HUES6 (cell line): ENCODE results near the gene B3GAT3.
"Not testable (repeated sequence)": the region's sequence is repeated elsewhere in the genome, so short reads cannot be mapped to it uniquely, and the experiment has no call there.

Source experiments
- H3K27ac ChIP-seq: 2 replicates; pipeline ENCODE4 v1.7.0; 2013; ENCODE audit warnings: low read depth, mild to moderate bottlenecking, low read length, inconsistent platforms
- H3K27me3 ChIP-seq: 2 replicates; pipeline ENCODE4 v1.6.1; 2013; ENCODE audit warnings: low read length; ENCODE audit not compliant: control insufficient read depth, insufficient read depth
- H3K36me3 ChIP-seq: 2 replicates; pipeline ENCODE4 v1.6.1; 2013; ENCODE audit warnings: low read length; ENCODE audit not compliant: control insufficient read depth, insufficient read depth
- H3K4me1 ChIP-seq: 2 replicates; pipeline ENCODE4 v1.6.1; 2013; ENCODE audit warnings: low read length; ENCODE audit not compliant: control insufficient read depth, insufficient read depth
- H3K4me3 ChIP-seq: 2 replicates; pipeline ENCODE4 v1.5.1; 2013; ENCODE audit warnings: low read depth, low read length
- H3K9ac ChIP-seq: one replicate; pipeline ENCODE4 v1.6.1; 2013; ENCODE audit warnings: mild to moderate bottlenecking, low read length
- H3K9me3 ChIP-seq: 2 replicates; pipeline ENCODE4 v1.6.1; 2013; ENCODE audit warnings: low read depth, low read length; ENCODE audit not compliant: control insufficient read depth, insufficient read depth

B3GAT3 gene

DNA sequence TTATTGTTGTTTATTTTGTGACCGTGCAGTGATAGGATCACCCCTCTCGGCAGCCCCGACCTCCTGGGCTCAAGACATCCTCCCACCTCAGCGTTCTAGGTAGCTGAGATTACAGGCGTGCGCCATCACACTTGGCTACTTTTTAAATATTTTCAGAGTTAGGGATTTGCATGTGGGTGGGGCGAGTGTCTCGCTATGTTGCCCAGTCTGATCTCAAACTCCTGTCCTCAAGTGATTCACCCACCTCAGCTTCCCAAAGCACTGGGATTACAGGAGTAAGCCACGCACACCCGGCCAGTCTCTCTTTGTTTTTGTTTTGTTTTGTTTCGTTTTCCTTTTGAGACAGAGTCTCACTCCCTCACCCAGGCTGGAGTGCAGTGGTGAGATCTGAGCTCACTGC, 32.5 kb upstream of the B3GAT3 start:
- Histone ChIP-seq H3K36me3 (peaks cover 6% of the 10 kb centered on the region), H3K4me3 (no peak overlapping the region), H3K4me1 (no peaks in the 10 kb centered on the region; the same call in 1 of the 2 replicates), H3K27ac (no peak overlapping the region), H3K27me3 (no peaks in the 10 kb centered on the region), H3K9me3 (no peaks in the 10 kb centered on the region), H3K9ac (no peak overlapping the region)

DNA sequence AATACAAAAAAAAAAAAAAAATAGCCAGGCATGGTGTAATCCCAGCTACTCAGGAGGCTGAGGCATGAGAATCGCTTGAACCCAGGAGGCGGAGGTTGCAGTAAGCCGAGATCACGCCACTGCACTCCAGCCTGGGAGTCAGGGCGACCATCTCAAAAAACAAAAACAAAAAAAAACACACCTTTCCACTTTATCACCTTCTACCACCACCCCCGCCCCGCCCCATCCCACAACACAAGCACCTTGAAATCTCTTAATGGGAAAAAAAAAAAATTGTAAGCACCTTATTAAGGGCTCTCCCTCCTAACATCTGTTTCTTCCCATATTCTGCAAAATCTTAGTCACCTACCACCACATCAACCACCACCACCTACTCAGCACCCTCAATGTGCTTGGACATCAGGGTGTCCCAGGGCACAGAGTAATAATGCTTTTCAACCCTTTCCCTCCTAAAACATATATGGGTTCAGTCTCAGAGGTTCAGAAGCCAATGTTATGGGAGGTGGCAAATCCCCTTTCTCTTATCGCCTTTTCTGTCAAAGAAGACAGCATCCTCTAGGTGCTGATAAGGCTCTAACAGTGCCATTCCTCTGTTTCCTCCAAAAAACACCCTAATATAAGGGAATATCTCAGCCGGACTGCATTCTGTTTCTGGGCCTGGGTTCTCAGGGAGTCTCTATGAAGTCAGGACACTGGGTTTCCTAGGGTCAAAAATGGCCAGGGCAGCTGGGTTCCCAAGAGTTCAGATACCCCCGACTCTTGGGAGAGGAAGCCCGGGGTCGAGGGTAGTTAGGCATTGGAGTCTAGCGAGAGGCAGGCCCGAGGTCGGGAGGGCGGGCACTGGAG, 30.6 kb upstream of the B3GAT3 start:
- Histone ChIP-seq H3K36me3 (peaks cover 25% of the 10 kb centered on the region), H3K9me3 (no peaks in the 10 kb centered on the region), H3K27ac (peak overlapping the region; percentile 78; the same call in 1 of the 2 replicates), H3K27me3 (no peaks in the 10 kb centered on the region), H3K4me3 (peak overlapping the region; percentile 83), H3K4me1 (peaks cover 2% of the 10 kb centered on the region), H3K9ac (peak overlapping the region; percentile 93)

DNA sequence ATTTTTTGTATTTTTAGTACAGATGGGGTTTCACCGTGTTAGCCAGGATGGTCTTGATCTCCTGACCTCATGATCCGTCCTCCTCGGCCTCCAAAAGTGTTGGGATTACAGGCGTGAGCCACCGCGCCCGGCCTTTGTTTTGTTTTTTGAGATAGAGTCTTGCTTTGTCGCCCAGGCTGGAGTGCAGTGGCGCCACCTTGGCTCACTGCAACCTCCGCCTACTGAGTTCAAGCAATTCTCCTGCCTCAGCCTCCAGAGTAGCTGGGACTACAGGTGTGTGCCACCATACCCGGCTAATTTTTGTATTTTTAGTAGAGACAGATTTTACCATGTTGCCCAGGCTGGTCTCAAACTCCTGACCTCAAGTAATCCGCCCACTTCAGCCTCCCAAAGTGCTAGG, 28.5 kb upstream of the B3GAT3 start:
- not testable (repeated sequence) for H3K4me1 ChIP-seq, H3K4me3 ChIP-seq, H3K9me3 ChIP-seq

DNA sequence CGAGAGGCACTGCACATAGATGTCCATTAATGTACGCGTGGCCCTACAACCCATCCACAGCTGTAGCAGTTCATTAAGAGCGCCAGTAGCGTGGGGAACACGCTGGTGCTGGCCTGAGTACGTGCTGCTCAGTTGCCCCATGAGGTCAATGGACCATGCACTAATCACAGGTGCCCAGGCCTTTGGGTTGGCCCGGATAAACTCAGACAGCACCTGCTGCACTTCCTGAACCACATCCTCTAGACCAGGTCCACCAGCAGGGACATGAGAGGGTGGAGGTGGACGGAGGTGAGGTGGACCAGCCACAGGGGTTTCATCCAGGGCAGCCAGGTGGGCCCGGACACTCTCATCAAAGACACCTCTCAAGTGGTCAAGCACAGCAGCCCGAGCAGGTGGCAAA, 27.7 kb upstream of the B3GAT3 start:
- H3K27ac ChIP-seq, result no peak overlapping the region
- H3K9me3 ChIP-seq, result no peaks in the 10 kb centered on the region
- H3K36me3 ChIP-seq, result peaks cover 31% of the 10 kb centered on the region
- H3K27me3 ChIP-seq, result no peaks in the 10 kb centered on the region
- H3K4me1 ChIP-seq, result peaks cover 10% of the 10 kb centered on the region
- no peak overlapping the region for H3K9ac ChIP-seq
- H3K4me3 ChIP-seq, result no peak overlapping the region

More for the DNA sequence above, 28.5 kb upstream of the B3GAT3 start:
- not testable (repeated sequence) for H3K27me3 ChIP-seq, H3K27ac ChIP-seq, H3K9ac ChIP-seq
- H3K36me3 ChIP-seq, result peaks cover 25% of the 10 kb centered on the region

DNA sequence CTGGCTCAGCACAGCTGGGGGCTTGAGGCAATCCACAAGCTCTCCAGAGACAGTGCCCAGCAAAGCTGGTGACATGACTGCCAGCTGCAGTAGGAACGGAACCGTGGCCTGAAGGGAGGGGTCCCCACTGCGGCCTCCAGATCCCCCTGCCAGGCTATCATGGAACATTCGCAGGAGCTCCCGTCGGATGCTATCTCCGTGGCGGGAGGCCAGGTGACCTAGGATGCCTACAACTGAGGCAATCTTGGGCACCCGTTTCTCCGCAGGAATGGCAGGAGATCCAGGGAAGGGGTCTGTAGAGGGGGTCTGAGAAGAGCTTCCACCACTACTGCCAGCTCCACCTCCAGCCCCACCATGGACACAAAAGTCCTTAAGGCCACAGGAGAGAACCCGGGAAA, 27.2 kb upstream of the B3GAT3 start:
- Histone ChIP-seq H3K9ac (no peak overlapping the region), H3K36me3 (peaks cover 36% of the 10 kb centered on the region), H3K27me3 (no peaks in the 10 kb centered on the region), H3K27ac (no peak overlapping the region), H3K4me1 (peaks cover 10% of the 10 kb centered on the region), H3K9me3 (no peaks in the 10 kb centered on the region), H3K4me3 (no peak overlapping the region)

DNA sequence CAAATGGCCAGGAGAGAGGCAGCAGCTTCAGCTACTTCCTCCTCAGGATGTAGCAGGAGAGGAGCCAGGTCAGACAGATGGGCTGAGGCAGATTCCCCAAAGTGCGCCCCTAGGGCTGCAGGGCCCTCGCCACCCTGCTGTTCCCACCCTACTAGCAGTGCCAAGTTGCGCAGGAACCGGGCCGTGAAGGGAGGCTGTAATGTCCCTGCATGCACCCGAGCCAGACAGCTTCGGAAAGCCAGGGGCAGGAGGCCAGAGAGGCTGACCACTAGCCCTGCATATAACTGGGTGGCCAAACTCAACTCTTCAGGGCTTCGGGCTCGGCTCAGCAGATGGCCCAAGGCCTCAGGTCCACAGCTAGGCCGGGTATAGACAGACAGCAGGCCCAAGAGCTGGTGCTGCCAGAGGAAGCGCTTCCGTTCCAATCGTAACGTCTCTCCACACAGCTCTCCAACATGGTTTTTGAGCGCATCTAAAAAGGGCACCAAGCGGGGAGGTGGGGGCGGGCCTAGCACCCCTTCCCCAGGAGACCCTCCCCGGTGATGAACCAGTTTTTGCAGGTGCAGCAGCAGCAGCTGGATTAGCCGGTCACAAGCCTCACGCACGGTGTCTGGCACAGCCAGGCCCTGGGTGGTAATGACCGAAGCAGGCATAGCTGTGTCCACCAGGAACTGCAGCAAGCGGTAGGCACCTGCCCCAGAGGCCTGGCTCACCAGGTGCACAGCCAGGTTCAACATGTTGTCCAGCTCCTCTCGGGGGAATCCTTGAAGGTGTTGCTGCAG, 26.6 kb upstream of the B3GAT3 start:
- H3K27ac ChIP-seq, result no peak overlapping the region
- H3K27me3 ChIP-seq, result no peaks in the 10 kb centered on the region
- H3K9ac ChIP-seq, result no peak overlapping the region
- H3K4me3 ChIP-seq, result no peak overlapping the region
- H3K9me3 ChIP-seq, result no peaks in the 10 kb centered on the region
- peaks cover 10% of the 10 kb centered on the region for H3K4me1 ChIP-seq
- peaks cover 41% of the 10 kb centered on the region for H3K36me3 ChIP-seq

DNA sequence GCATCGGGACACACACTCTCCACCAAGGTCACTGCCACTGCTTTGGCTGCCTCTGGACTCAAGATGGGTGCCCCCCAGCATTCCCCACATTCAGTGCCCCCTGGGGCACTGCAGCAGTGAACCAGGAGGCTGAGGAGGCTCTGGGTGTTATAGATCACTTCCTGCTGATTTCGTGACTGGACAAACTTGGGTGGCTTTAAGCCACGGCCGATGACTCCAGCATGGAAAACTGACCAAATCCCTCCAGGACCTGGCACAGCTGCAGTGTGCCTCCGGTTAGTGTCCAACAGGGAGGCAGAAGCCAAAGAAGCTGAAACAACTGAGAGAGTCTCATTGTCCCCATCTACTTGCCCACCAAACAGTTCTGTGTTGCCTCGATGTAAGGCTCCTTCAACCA, 25.8 kb upstream of the B3GAT3 start:
- Histone ChIP-seq H3K27me3 (no peaks in the 10 kb centered on the region), H3K4me1 (peaks cover 10% of the 10 kb centered on the region), H3K27ac (no peak overlapping the region), H3K9ac (peak overlapping the region; percentile 38), H3K36me3 (peaks cover 47% of the 10 kb centered on the region), H3K9me3 (no peaks in the 10 kb centered on the region), H3K4me3 (no peak overlapping the region)

DNA sequence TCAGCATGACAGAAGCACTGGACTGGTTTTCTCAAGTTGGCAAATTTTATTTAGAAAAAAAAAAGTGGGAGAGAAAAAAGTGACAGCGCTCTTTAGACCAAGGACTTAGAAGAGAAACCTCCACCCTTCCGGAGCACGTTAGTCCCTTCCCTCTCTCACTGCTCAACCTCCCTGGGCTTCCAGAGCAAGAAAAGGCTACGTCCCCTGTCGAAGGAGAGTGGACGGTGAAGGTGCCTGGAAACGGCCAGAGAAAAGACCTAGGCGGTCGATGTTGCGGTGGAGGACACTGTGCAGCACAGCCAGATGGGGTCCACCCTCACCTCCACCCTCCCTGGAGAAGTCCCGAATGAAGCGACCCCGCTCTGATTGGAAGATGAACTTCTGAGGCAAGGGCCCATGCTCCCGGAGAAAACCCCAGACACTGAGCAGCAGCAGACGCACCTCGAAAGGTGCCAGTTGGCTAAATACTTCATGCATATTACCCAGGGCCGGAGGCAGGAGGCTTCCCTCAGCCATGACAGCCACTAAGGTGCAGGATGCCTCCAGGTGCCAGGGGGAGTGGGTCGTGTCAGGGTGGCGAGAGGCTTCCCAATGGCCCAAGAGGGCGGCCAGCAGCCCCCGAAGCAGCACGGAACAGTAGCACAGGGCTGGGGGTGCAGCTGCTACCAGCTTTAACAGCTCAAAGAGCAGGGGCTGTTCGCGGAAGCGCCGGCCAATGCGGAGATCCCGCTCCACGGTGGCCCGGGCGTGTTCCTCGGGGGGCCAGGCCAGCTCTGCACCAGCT, 25.2 kb upstream of the B3GAT3 start:
- Histone ChIP-seq H3K36me3 (peaks cover 49% of the 10 kb centered on the region), H3K4me1 (peaks cover 10% of the 10 kb centered on the region), H3K27ac (no peak overlapping the region), H3K4me3 (peak overlapping the region; percentile 35), H3K9ac (peak overlapping the region; percentile 38), H3K27me3 (no peaks in the 10 kb centered on the region), H3K9me3 (no peaks in the 10 kb centered on the region)

DNA sequence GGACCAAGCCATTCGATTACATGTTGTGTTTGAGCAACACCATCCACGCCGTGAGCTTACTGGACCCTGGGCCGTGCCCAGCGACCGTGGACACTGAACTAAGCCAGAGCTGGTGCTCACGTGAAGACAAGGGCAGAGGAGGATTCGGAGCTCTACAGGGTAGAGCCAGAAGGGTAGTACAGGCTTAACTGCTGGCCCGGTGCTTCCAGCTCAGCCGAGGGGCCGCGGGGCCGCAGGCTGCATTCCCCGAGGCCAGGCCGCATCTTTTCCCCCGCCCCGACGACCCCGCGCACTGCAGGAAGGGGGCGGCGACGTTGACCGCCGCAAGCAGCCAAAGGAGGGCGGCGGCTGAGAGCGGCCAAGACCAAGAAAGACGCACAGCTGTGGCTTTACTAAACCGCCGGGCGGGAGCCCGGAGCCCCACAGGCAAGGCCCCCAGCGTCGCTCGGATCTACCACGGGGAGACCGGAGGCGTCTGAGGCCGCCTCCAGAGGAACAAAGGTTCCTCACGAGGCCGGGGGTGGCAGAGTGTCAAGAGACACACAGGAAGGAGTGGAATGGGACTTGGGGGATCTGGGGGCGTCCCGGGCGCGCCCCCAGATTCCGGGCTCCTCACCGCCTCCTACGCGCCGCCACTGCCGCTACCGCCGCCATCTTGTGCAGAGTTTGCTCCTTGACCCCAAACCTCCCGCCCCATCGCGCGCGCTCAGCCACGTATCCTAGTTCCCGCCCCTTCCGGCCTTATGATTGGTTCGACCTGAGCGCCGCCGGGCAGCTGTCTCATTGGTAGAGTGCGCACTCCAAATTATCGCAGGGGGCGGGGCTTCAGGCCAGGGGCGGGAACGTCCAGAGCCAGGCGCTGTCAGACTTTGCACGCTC, 24.4 kb upstream of the B3GAT3 start, which contains the start of gene GANAB:
Gene GANAB, minus strand, starts transcription at position 668 of the 879 bp plus-strand sequence. Its CDS starts 14 bp downstream, at position 654.
- Histone ChIP-seq H3K4me3 (peak within 1 kb of the TSS; percentile 96), H3K27ac (peak within 1 kb of the TSS; percentile 99), H3K4me1 (peaks cover 10% of the 10 kb centered on the region), H3K36me3 (peaks cover 49% of the 10 kb centered on the region), H3K9me3 (no peaks in the 10 kb centered on the region), H3K27me3 (no peaks in the 10 kb centered on the region), H3K9ac (peak within 1 kb of the TSS; percentile 99)

DNA sequence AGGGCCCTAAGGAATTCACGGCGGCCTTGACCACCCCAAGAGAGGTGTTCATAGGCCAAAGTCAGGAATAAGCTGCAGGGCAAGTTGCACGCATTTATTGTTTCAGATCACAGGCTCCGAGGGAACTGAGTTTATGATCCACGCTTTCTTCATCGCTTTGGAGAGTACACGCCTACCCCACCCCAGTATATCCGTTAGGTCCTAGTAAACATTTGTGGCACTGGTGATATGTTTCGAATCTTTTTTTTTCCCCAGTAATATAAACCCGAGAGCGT, 23.8 kb upstream of the B3GAT3 start:
- Histone ChIP-seq H3K36me3 (peaks cover 49% of the 10 kb centered on the region), H3K27me3 (no peaks in the 10 kb centered on the region), H3K4me3 (peak overlapping the region; percentile 96), H3K27ac (peak overlapping the region; percentile 99; the same call in 1 of the 2 replicates), H3K9me3 (no peaks in the 10 kb centered on the region), H3K4me1 (peaks cover 10% of the 10 kb centered on the region), H3K9ac (peak overlapping the region; percentile 99)
